ENCODE data around the gene ERVW-1.

Gene ERVW-1

DNA sequence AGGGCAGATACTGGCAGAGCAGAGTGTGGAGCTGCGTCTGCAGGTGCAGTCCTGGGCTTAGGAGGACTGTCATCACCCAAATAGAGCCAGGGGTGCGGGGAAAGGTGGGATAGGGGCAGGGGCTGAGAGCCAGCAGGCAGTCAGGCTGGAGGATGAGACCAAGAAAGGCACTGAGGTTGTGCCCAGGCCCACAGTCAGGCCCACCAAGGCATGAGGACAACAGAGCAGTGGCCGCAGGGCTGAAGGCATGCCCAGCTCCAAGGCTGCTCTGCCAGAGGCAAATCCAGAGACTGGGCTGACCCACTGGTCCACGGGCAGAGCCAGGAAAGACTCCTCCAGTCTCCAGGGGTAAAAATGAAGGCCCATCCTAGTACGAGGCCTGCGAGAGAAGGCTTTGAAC is 54.8 kb downstream of the ERVW-1 start:
- no CpG with 5 or more reads among the region's 6 CpGs for WGBS (ENCODE audit: extremely low coverage, insufficient coverage, low lambda C conversion rate)
- H2BK120ac ChIP-seq (ENCODE audit: low read depth, low read length) = no peak overlapping the region
- no peak overlapping the region for H3K56ac ChIP-seq (ENCODE audit: low read length)
- H4K8ac ChIP-seq (ENCODE audit: low read depth, low read length) = no peak overlapping the region
- H3K4me1 ChIP-seq (ENCODE audit: control insufficient read depth, low read depth, low read length) = no peaks in the 10 kb centered on the region
- H3K79me1 ChIP-seq (ENCODE audit: low read length) = no peaks in the 10 kb centered on the region
- no peak overlapping the region for H2BK5ac ChIP-seq (ENCODE audit: low read length)
- H2AK5ac ChIP-seq (ENCODE audit: low read length) = no peak overlapping the region
- DNase-seq = no peak
- H3K4ac ChIP-seq (ENCODE audit: low read depth, low read length) = no peak overlapping the region
- no peak overlapping the region for H2BK15ac ChIP-seq (replicated peaks; ENCODE audit: low read depth)
- H4K5ac ChIP-seq (ENCODE audit: low read length) = no peak overlapping the region
- H3K36me3 ChIP-seq (ENCODE audit: control insufficient read depth, insufficient read depth, low read length) = no peaks in the 10 kb centered on the region
- no peak overlapping the region for H3K27ac ChIP-seq (ENCODE audit: low read depth, low read length)
- no peak overlapping the region for H3K9ac ChIP-seq (ENCODE audit: low read length)
- no peak overlapping the region for H3K4me2 ChIP-seq (ENCODE audit: low read length)
- H3K4me3 ChIP-seq (ENCODE audit: low read length) = no peak overlapping the region
- no peak overlapping the region for H3K23ac ChIP-seq (ENCODE audit: low read length)
- H3K27me3 ChIP-seq (ENCODE audit: insufficient read depth, low read length, poor library complexity) = no peaks in the 10 kb centered on the region
- no peak overlapping the region for H3K18ac ChIP-seq (ENCODE audit: low read length)
- H3K79me2 ChIP-seq (ENCODE audit: control insufficient read depth, insufficient read depth, low read length) = no peaks in the 10 kb centered on the region

DNA sequence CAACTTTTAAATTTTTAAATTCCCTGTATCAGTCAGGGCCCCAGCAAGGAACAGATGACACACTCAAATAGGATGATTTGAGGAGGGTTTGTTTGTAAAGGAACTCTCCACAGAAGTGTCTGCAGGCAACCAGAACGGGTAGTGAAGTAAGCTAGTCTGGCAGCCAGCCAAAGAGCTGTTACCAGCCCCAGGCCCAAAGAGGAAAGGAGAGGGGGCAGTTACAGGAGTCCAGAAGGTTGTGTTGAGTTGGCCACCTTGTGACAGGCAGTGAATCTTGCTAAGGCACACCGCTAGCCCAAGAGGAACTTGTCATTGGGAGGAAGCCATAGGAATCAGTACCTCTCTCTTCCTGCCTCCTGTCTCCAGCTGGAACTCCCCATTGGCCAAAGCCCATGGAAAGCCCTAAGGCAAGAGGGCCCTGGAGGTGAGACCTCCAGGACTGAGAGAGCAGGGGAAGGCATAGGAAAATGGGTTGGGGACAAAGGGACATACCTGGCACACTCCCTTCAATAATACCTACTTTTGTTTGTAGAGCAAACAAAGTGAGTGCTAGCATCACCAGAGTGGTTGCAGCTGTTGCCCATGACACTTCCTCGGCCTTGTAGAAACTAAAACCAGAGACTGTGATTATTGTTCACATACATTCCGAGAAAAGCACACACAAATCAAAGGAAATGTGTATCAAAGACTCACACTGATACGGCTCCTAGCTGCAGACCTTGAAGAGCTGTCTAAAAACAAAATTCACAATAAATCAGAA is 55.9 kb downstream of the ERVW-1 start:
- H3K27ac ChIP-seq (ENCODE audit: low read depth, low read length) = no peak overlapping the region
- WGBS (ENCODE audit: extremely low coverage, insufficient coverage, low lambda C conversion rate) = no CpG with 5 or more reads among the region's 5 CpGs
- H3K18ac ChIP-seq (ENCODE audit: low read length) = no peak overlapping the region

More for the DNA sequence above, 55.9 kb downstream of the ERVW-1 start:
- H3K9ac ChIP-seq (ENCODE audit: low read length) = no peak overlapping the region
- H2BK5ac ChIP-seq (ENCODE audit: low read length) = no peak overlapping the region
- H4K8ac ChIP-seq (ENCODE audit: low read depth, low read length) = no peak overlapping the region
- no peaks in the 10 kb centered on the region for H3K36me3 ChIP-seq (ENCODE audit: control insufficient read depth, insufficient read depth, low read length)
- no peaks in the 10 kb centered on the region for H3K27me3 ChIP-seq (ENCODE audit: insufficient read depth, low read length, poor library complexity)
- no peak overlapping the region for H3K56ac ChIP-seq (ENCODE audit: low read length)
- H3K4me2 ChIP-seq (ENCODE audit: low read length) = no peak overlapping the region
- no peaks in the 10 kb centered on the region for H3K79me2 ChIP-seq (ENCODE audit: control insufficient read depth, insufficient read depth, low read length)
- H3K4ac ChIP-seq (ENCODE audit: low read depth, low read length) = no peak overlapping the region
- H3K23ac ChIP-seq (ENCODE audit: low read length) = no peak overlapping the region
- DNase-seq = peak; percentile 32
- no peaks in the 10 kb centered on the region for H3K79me1 ChIP-seq (ENCODE audit: low read length)
- no peak overlapping the region for H4K5ac ChIP-seq (ENCODE audit: low read length)
- no peak overlapping the region for H3K4me3 ChIP-seq (ENCODE audit: low read length)
- no peak overlapping the region for H2BK120ac ChIP-seq (ENCODE audit: low read depth, low read length)
- no peak overlapping the region for H2AK5ac ChIP-seq (ENCODE audit: low read length)
- no peaks in the 10 kb centered on the region for H3K4me1 ChIP-seq (ENCODE audit: control insufficient read depth, low read depth, low read length)
- no peak overlapping the region for H2BK15ac ChIP-seq (replicated peaks; ENCODE audit: low read depth)
